G401 (cell line): ENCODE data around the gene DHFR. TPM values are rescaled to one million over a fixed set of nuclear protein-coding genes. Genes with fewer than 3 reads are reported as not detected.
"Not testable (repeated sequence)": the region's sequence is repeated elsewhere in the genome, so short reads cannot be mapped to it uniquely, and the experiment has no call there.

ENCODE experiments used
- DNase-seq: peaks from one replicate; pipeline ENCODE4 v3.0.0-alpha.2; 2015; ENCODE audit warnings: low spot score
- in situ Hi-C: cut with HindIII; loops from 2 replicates; pipeline ENCODE4 v1.10.0; 2016; ENCODE audit warnings: low sequenced_read_pairs, mixed read lengths
- total RNA-seq: library from RNA; depleted of rRNA; stranded (reverse); fragments of >200 nt; shearing (Covaris generic); gene quantifications from 2 replicates; pipeline ENCODE4 v1.2.3, GENCODE V29; 2014; rRNA removed

DHFR gene
- total RNA-seq, 1 experiment from 2014 or later: 124 TPM

GRCh38 chr5:80608731-80609130, 46.1 kb downstream of the DHFR start:
- in situ Hi-C loops: no loop called here

DNA sequence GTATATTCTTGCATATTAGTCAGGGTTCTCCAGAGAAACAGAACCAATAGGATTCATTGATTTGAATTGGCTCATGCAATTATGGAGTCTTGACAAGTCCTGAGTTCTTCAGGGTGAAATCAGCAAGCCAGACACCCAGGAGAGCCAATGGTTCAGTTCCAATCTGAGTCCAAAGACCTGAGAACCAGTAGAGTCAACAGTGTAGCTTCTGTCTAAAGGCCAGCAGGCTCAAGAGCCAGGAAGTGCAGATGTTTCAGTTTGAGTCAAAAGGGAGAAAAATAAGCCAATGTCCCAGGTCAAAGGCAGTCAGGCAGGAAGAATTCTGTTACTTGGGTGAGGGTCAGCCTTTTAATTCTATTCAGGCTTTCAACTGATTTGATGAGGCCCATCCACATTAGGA, 47.0 kb downstream of the DHFR start:
- in situ Hi-C loops: no loop called here

More at GRCh38 chr5:80608731-80609130, 46.1 kb downstream of the DHFR start:
- DNase-seq: no peak

DNA sequence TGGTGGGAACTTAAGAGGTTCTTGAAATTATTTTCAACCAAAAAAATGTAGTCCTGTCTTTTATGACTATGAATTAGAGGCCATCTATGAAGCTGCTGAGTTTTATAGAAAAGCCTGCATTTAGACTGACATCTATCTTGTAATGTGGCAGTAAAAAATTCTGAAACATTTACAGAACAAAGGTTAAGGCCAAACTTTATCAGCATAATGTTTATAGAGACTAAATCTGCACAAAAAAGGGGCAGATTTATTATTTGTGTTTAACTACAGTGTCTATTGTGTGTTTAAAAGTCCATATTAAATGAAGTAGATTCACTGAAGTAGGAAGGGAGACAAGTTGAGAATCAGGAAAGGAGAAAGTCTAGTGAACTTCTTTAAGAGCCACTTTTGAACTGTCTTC, 47.4 kb downstream of the DHFR start:
- no peak for DNase-seq
- in situ Hi-C loops: no loop called here

More for the DNA sequence above, 47.0 kb downstream of the DHFR start:
- DNase-seq: no peak

DNA sequence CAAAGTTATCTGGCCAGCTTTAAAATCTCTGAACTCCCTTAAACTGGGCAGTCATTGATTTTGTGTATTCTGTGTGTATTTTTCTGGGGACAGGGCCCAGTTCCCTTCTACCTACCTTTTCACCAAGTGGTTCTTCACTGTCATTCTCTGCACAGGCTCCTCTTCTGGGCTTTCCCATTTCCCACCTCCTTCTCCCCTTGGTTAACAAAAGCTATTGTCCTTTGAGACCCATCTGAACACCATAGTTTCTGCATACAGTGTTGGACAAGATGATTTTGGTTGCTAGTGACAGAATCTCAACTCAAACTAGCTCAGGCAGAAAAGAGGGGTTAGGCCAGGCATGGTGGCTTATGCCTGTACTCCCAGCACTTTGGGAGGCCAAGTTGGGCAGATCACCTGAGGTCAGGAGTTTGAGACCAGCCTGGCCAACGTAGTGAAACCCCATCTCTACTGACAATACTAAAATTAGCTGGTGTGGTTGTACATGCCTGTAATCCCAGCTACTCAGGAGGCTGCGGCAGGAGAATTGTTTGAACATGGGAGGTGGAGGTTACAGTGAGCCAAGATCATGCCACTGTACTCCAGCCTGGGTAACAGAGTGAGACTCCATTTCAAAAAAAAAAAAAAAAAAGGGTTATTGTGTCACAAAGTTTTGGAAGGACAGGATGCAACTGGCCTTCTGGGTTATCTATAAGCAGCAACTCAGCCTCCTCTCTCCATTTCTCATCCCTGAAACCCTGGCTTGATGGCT, 53.7 kb downstream of the DHFR start:
- in situ Hi-C loops: no loop called here
- DNase-seq: no peak

- in situ Hi-C loops: no loop called here
- DNase-seq: no peak
These were observed 57.3 kb downstream of the DHFR start for GRCh38 chr5:80597500-80597899.

GRCh38 chr5:80594810-80595209, 60.0 kb downstream of the DHFR start:
- in situ Hi-C loops: no loop called here
- DNase-seq: no peak

DNA sequence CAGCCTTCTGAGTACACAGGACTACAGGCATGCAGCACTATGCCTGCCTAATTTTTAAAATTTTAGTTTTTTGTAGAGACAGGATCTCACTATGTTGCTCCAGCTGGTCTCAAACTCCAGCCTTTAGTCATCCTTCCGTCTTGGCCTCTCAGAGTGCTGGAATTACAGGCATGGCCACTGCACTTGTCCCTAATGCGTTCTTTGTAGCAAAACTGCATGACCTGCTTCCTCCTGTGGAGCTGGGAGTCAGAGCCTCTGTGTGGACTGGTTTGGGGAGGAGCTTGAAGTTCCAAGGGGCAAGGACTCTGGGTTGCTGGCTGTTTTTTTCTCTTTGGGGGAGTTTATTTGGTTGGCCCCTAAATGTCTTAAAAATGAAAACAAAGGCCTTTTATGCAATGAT, 62.0 kb downstream of the DHFR start:
- in situ Hi-C loops: no loop called here
- no peak for DNase-seq

- in situ Hi-C loops: no loop called here
- DNase-seq: no peak
These were observed 62.7 kb downstream of the DHFR start for GRCh38 chr5:80592105-80592504.

DNA sequence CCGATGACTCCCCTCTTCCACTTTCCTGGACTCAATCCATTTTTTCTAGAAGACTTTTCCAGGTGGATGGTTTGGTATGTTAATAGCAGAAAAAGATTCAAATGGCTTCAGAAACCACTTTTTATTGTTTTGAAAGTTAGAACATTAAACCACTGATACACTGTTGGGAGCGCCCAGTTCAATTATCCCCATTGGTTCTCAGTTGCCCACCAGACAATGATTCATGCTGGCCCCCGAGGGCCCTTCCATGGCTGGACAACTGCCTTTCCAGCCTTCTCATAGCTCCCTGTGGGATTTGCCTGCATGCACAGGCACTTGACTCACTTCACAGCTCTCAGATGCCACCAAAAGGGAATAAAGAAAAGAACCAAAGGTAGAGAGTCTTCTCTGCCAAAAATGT, 63.4 kb downstream of the DHFR start:
- no peak for DNase-seq
- in situ Hi-C loops: no loop called here

DNA sequence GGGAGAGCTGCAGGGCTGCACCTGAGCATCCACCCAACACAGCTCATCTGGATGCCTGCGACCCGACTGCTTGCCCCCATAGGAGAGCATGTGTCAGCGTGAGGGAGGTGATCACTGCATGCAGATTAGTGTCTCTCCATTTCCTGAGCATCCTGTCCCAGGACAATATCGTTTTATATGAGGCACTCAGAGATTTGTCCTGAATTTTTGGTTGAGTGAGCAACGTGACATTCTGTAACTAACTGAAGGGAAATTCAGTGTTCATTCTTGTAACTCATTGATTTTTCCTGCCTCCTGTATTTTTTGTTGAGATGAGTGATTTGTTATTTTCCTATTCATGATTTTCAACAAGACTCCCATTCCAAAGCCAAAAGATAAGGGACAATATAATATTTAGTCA, 64.0 kb downstream of the DHFR start:
- no peak for DNase-seq
- in situ Hi-C loops: no loop called here

DNA sequence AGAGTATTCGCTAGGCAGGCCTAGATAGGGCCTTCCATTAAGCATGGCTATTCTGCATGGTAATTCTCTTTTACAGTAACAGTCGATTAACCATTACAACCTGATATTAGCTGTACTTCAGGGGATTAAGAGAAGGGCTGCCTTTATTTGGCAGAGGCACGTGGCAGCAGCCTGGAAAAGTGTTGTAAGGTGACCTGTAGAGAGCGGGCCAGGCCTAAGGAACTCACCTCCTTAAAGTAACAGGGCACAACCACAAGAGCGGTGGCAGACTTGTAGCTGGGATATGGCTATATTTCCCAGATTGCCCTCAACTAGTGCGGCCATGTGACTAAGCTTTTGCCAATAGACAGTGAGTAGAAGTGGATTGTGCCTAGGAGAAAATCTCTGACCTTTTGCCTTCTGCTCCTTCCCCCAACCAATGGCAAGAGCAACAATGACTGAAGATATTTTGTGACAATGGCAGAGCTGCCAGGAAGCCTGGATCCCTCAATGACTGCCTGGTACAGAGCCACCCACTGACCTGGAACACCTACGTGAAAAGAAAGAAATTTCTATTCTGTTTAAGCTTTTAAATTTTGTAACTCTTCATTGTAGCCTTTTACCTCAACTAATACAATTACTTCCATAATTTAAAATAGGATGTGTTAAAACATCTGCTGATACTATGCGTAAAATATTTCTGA, 65.8 kb downstream of the DHFR start:
- no peak for DNase-seq
- in situ Hi-C loops: no loop called here

DNA sequence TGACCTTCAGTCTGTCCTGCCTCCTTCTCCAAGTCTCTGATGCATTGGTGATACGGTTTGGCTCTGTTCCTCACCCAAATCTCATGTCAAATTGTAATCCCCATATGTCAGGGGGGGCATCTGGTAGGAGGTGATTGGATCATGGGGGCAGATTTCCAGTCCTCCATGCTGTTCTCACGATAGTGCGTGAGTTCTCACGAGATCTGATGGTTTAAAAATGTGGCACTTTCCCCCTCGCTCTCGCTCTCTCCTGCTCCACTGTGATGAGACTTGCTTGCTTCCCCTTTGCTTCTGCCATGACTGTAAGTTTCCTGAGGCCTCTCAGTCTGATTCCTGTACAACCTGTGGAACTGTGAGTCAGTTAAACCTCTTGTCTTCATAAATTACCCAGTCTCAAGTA, 70.0 kb downstream of the DHFR start:
- in situ Hi-C loops: no loop called here
- no peak for DNase-seq

DNA sequence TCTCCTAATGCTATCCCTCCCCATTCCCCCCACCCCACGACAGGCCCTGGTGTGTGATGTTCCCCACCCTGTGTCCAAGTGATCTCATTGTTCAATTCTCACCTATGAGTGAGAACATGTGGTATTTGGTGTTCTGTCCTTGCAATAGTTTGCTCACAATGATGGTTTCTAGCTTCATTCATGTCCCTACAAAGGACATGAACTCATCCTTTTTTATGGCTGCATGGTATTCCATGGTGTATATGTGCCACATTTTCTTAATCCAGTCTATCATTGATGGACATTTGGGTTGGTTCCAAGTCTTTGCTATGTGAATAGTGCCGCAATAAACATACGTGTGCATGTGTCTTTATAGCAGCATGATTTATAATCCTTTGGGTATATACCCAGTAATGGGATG, 74.5 kb downstream of the DHFR start:
- DNase-seq, in situ Hi-C loops: not testable (repeated sequence)

DNA sequence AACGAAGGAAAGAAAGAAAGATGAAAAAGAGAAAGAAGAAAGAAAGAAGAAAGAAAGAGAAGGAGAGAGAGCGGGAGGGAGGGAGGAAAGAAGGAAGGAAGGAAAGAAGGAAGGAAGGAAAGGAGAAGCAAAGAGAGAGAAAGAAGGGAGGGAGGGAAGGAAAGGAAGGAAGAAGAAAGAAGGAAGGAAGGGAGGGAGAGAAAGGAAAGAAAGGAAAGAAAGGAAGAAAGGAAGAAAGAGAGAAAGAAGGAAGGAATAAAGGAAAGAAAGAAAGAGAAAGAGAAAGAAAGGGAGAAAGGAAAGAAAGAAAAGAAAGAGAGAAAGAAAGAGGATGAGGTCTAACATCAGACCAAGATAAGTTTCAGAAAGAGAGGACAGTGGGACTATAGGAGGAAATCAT, 75.7 kb downstream of the DHFR start:
- DNase-seq: no peak
- in situ Hi-C loops: no loop called here

- no peak for DNase-seq
- in situ Hi-C loops: no loop called here
These were observed 77.1 kb downstream of the DHFR start for GRCh38 chr5:80577707-80578106.

DNA sequence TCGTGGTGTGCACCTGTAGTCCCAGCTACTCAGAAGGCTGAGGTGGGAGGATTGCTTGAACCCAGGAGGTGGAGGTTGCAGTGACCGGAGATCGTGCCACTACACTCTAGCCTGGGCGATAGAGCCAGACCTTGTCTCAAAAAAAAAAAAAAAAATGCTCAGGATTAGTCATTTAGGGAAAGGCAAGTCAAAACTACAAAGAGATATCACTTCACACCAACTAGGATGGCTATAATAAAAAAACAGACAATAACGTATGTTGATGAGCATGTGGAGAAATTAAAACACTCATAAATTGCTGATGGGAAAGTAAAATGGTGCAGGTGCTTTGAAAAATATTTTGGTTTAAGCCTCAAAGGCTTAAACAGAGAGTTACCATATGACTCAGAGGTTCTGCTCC, 78.4 kb downstream of the DHFR start:
- in situ Hi-C loops: no loop called here
- no peak for DNase-seq

Other genes starting within 250 kb of the DHFR start
- gene ZFYVE16, start 246.9 kb downstream of the DHFR start, total RNA-seq: 8.9 and 10.8 TPM in 2 replicates
- 0.49 and 1.1 TPM in 2 replicates for gene FAM151B, start 166.9 kb downstream of the DHFR start, total RNA-seq
- gene ANKRD34B, start 84.7 kb downstream of the DHFR start, total RNA-seq: 0.17 TPM in 1 of 2 replicates, not detected in the other
- 16.2 and 16.8 TPM in 2 replicates for gene MSH3, start 331 bp downstream of the DHFR start, total RNA-seq